ENCODE measurements around the gene ABCD2.
"Not testable (repeated sequence)": the region's sequence is repeated elsewhere in the genome, so short reads cannot be mapped to it uniquely, and the experiment has no call there.

ABCD2 gene

DNA sequence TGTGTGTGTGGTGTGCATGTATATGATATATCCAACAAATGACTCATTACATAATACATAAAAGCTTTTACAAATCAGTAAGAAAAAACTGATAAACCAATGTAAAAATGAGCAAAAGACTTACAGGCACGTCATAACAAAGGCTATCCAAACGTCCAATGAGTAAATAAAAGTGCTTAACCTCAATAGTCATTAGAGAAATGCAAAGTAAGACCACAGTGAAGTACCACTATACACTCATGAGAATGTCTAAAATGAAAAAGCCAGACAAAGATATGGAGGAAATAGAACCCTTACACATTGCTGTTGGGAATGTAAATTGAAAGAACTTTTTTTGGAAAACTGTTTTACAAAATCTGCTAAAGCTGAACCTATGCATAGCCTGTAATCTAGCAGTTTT lies 7.8 kb downstream of the ABCD2 start:
- DNase-seq: no peak

DNA sequence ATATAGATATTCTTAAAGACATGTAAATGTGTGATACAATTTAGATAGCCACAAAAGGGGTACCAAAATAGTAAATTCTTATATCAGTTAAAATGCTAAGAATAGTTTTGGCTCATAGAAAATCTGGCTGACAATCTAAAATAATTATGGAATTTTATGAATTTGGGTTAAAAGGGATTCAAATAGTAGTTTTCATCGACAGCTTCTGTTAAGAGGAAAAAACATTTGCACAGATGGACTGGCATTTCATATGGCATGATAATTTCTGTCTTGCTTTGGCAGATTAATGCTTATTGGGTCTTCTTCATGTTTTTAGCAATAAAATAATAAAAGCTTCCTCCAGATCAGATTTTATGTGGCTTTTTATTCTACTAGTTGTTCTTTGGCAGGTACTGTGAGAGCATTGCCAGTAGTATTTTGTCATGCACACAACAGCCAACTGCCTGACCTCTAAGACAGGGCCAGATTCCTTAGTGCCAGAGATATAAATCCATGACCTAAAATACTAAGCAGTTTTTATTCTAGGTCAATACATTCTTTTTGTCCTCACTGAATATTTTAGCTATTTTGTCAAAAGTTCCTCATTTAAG lies 9.1 kb downstream of the ABCD2 start:
- DNase-seq: no peak

DNA sequence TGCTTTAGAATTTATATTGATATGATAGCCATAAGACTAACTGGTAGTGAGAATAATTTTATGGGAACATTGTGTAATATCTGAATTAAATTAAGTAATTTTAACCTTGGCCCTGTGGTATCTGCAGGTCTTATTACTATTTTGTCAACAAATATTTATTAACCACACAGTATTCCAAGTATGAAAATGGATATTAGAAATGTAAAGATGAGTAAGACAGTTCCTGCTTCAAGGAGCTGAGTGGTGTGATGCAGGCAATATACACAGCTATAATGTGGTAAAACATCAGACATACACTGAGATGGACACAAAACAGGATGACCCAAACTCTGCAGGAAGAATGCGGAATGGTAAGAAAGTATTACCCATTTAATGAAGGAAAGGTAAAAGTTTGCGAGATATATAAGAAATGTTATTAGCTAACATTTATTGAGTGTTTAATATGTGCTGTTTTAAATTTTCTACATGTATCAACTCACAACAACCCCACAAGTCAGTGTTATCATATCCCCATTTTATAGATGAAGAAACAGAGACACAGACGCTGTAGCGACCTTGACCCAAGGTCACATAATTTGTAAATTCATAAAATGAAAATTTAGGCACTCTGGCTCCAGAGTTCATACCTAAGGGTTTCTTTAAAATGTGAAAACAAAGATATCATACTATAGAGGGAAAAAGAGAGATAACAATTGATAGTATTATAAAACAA lies 12.7 kb downstream of the ABCD2 start:
- no peak for DNase-seq

DNA sequence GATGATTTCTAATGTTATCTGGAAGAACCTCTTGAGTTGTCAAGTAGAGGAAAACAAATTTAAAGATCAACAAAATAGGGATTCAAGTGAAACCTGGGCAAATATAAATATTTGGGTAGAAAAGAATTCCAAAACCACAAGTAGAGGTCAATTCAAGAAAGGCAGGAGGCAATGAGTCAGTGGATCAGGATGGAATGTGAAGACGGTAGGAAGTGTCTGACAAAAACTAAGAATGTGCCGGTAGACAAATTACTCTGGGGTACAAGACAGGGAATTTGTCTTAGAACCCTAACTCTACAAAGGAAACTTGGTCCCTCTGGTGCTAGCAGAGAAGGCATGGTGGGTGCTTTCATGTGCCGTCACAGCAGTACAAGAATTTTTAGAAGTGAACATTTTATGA lies 13.6 kb downstream of the ABCD2 start:
- no peak for DNase-seq

DNA sequence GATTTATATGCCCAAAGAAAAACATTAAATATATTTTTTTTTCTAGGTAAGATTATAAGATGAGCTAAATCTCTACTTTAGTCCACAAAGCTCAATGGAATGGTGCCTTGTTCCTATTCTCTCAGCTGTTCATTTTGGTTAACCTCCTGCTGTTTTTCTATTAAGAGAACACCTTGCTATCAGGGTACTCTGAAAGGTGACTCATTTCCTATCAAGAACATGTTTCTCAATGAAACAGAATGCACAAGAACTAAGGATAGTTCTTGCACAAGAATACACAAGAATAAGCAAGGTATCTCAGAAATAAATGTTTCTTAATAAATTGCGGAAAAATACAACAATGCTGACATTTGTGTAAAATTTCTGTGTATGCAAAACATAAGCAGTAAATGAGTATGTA lies 14.1 kb downstream of the ABCD2 start:
- no peak for DNase-seq

DNA sequence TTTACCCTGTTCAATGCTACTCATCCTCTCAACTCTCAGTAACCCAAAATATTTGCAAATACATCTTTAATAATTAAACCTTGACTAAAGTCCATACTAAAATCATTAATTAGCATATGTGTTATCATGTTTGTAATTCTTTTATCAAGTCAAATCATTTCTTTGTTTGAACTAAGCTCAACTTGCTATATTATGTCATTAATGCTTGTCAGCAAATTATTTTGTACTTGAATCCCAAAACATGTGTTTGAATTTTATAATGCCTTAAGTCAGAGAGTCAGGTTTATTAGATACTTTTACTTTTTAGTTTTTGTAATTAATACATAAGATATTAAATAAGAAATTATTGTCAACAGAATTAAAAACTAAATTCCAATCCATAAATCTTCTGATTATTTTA lies 16.5 kb downstream of the ABCD2 start:
- DNase-seq: no peak

DNA sequence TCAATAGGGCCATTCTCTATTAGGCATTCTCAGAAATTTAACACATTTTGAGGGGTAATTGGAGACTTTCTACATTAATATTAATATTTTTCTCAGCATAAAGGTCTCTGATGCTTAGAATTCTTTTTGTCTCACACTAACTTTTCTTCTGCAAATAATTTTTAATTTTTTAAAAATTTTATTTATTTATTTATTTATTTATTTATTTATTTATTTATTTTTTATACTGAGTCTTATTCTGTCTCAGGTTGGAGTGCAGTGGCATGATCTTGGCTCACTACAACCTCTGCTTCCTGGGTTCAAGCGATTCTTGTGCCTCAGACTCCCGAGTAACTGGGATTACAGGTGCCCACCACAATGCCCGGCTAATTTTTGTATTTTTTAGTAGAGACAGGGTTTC lies 17.7 kb downstream of the ABCD2 start:
- DNase-seq: not testable (repeated sequence)

DNA sequence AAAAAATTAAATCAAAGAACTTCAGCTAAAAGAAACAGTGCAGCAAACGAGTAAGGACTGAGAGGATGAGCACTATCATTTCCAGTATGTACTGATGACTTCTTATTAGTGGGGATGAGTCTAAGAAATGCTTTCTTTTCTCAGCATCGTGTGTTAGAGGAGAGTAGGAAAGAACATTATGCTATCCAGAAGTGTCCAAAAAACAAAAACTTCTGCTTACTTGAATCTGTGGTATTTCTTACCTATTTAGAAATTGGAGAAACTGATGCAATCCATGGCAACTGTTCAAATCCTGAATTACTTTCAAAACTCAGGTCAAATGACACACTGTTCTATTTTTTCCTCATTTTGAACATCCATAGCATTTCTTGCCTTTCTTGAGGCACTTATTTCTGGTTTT lies 23.7 kb downstream of the ABCD2 start:
- no peak for DNase-seq

DNA sequence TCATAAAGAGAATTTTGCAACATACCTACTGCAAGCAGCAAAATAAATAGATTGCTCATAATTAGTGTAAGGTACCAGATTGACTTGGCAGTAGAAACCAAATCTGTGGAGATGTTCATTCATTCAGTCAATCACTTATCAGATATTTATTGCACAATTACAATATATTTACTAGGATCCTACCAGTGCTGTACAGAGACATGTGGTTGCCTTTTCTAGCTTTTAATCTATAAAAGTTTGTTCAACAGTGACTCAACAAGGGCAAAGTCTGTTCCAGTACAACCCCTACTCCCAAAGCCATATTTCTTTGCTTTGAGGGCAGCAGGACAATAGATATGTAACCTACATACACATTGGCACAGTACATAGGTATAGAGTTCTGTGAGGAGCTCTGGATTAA lies 27.3 kb downstream of the ABCD2 start:
- DNase-seq: no peak

DNA sequence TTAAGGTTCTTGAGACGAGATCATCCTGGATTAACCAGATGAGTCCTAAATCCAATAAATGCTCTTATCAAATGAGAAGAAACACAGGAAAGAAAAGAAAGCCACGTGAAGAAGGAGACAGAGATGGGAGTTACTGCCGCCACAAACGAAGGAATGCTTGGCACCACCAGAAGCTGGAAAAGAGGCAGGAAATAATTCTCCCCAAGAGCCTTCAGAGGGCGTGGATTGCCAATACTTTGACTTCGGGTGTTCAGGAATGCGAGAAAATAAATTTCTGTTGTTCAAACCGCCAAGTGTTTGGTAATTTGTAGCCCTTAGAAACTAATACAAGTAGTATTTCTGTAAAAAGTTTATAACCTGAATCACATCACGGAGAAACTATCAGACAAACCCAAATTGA lies 31.3 kb downstream of the ABCD2 start:
- DNase-seq: no peak

DNA sequence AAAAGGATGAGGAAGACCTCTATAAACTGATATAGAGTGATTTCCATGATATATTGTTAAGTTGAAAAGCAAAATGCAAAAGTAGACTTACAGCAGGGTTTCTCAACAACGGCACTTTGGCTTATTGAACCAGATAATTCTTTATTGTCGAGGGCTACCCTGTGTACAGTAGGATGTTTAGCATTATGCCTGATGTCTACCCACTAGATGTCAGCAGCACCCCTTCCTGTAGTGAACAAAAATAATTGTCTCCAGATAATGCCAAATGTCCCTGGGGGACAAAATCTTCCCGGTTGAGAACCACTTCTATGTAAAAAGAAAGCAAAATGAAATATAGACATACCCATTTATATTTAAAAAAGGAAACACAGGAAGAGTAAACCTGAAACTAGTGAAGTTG lies 32.4 kb downstream of the ABCD2 start:
- DNase-seq: peak; percentile 24

DNA sequence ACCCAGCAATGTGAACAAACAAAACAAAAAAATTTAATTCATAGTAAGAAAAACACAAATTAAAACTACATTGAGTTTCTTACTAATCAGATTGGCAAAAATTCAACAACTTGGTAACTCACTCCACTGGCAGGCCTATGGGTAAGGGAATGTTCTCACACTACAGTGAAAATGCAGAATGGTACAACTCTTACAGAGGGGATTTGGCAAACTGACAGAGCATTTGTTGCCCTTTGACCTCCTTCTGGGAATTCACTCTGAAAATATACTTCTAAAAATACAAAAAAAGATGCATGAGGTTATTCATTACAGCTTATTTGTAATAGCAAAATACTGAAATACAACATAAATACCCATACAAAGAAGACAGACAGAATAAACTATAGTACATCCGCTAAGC lies 32.8 kb downstream of the ABCD2 start:
- no peak for DNase-seq

DNA sequence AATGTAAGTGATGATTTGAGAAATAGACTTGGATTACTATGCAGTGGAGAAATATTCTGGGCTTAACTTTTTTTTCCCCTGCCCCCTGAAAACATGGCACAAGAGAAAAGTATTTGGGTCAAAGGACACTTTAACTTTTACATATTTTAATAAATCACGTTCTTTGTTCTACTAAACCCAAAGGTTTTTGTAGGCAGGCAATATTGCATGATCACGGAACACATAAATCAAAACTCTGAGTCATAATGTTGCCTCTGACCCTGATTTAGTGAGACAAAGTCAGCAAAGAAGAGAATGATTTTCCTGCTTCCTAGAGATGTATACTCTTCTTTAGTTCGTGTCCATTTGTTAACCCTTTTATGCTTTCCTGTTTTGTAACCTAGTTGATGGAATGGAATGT lies 38.0 kb downstream of the ABCD2 start:
- DNase-seq: no peak

DNA sequence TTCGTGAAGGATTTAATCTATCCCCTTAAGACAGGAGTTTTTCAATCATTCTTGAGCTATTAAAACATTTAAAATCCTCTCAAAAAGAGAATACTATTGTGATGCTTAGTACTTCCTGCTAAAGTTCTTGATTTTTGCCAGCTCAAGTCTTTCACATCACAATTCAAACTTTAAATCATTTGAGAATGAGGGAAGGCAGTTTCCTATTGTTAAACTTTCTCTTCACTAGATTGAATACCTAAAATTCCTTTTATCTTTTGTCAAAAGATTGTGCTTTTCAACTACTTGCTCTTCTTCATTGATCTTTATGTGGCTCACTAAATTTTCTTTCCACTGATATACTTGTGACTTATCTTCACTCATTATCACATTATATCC lies 44.1 kb downstream of the ABCD2 start:
- DNase-seq: no peak

DNA sequence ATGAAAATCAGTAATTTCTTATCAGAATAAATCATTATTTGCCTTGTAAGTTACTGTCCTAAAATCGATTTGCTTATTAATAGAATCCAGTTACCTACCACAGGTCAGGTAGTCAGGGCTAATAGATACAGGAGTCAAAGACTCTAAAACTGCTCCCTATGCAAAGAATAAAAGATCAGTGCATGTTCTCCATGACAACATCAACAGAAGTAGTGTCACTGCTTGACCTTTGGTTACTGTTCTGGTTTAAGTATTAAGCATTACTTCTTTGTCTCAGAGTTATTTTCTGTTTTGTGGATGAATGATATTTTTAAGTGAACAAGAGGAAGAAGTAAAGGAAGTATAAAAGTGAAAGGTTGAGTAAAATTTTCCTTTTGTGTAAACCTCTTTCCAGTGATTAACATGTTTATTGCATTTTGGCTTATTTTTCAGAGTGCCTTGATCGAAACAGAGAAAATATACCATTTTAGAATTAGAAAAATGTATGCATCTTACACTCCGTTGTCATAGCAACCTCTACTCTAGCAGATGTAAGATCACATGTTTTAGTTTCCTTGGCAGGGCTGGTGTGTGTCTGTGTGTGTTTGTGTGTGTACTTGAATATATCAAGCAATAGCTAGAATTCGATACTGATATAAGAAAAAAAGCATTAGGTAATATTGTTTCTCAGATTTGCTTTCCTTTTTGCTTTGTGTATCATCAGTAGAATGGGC lies 44.7 kb downstream of the ABCD2 start:
- no peak for DNase-seq

DNA sequence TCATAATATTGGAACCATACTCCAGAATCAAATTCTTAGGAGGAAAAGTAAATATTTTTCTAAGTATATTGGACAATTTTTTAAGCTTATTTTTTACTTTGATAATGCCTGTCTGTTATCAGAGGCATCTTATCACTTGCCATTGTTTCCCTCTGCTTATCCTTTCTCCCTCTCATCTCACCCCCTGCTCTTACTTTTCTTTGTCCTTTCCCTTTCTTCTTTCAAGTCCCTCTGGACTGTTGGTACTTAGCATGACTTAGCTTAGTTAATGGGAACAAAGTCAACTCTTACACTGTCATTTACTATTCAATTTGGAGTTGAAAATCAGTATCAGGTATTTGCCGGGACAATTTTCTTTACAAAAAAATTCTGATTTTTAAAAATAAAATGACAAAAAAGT lies 45.2 kb downstream of the ABCD2 start:
- DNase-seq: no peak

DNA sequence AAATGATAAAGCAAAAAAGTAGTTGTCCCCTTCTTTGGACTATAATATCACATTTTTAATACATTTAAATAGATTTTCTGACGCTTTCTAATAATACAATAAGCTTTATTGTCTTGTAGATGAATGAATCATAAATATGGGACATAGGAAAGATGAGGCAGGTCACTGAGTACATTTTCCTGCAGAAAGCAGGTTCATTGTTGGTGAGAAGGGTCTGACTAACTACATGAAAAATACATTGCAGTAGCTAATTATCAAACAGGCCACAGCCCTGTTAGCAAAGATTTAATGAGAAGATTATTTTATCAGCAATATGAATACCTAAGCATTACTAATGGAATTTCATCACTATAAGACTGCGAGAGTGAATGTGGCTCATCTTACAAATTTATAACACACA lies 45.6 kb downstream of the ABCD2 start:
- DNase-seq: no peak

DNA sequence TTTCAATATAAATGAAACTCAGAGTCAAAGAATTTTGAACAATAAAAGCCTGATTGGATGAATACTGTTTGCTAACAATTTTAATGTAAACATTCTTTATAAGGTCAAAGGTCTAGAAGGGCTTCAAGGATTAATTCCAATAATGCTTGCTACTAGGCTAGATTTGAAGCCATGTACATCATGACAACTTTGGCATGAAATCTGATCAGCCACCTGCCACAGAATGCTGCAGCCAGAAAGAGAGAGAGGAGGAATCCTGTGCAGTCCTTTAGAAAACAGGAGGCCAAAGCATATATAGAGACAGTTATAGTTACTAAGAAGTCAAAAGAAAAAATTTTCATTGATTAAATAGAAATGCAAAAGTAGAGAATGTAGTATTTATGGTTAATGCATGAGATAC lies 47.1 kb downstream of the ABCD2 start:
- no peak for DNase-seq

DNA sequence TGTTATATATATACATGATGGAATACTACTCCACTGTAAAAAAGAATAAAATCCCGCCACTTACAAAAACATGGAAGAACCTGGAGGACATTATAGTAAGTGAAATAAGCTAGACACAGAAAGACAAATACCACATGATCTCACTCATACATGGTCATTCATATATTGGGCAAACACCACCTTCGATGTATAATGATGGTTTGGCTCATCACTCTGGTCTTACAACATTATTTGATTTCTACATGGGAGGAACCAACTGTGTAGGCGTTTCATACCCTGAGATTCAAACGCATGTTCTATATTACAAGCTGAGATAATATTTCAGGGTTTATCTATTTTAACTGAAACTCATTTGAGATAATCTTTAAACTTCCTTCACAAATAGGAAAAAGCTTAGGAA lies 48.3 kb downstream of the ABCD2 start:
- DNase-seq: no peak

DNA sequence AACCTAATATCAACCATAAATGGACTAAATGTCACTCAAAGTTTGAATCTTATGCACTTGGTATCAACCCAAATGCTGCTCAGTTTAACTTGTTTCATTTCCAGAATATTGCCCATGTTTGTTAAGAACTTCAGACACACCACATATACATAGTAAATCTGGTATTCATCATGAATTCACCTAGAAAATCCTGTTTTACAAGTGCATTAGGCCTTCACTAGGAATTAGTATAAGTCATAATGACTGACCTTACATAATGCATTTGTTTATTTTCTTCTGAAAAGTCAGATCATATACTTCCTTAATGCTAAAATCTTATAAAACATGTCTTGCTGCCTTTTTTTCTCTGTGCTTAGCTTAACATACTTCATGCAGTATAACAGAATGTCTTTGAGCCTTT lies 66.1 kb downstream of the ABCD2 start:
- DNase-seq: no peak

DNA sequence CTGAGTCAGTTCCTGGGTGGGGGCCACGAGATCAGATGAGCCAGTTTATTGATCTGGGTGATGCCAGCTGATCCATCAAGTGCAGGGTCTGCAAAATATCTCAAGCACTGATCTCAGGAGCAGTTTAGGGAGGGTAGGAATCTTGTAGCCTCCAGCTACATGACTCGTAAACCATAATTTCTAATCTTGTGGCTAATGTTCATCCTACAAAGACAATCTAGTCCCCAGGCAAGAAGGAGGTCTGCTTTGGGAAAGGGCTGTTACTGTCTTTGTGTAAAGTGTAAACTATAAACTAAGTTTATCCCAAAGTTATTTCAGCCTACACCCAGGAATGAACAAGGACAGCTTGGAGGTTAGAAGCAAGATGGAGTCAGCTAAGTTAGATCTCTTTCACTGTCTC lies 75.4 kb downstream of the ABCD2 start:
- not testable (repeated sequence) for DNase-seq

DNA sequence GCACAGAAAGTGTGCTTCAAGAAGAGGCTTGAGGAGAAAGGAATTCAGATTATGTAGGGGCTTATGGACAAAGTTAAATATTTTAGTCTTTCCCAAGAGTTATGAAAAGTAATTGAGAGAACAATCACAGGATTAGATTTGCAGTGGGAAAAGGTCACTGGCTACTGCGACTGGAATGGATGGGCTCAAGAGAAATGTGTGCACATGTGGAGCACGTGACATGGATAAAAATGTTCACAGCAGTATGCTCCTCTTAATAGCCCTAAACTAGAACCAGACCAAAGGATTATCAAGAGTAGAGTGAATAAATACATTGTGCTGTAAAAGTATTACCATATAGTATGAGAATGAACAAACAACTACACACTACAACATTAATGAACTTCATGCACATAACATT lies 78.1 kb downstream of the ABCD2 start:
- no peak for DNase-seq

DNA sequence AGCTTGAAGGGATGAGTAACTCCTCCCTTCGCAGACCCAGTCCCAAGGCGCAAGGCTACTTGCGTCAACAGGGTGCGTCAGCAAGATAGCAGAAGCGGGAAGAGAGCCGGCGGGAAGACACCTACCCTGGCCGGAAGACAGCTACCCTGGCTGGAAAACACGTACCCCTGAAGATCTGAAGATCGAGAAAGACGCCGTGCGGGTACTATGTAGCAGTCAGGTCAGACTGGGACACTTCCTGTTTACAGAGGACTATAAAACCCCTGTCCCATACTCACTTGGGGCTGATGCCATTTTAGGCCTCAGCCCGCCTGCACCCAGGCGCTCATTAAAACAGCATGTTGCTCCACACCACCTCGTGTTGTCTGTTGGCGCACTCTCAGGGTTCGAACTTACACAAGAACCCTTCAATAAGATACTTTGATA lies 80.9 kb downstream of the ABCD2 start:
- DNase-seq: no peak

DNA sequence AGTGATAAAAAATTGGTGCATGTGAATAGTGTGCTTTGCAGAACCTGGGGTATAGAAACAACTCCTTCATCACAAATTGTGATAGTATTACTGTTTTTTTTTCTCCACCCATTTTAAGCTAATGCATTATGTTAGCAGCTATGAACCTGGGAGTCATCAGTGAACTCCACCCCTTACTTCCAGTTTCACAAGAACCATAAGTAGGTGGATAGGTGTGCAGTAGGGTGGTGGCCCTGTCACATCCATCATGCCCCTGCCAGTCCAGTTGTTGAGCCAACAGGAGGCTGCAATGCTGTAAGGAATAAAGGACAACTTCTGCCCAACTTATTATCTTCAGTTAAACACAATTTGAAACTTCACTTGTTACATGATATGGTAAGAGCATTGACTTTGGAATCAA lies 85.7 kb downstream of the ABCD2 start:
- no peak for DNase-seq

DNA sequence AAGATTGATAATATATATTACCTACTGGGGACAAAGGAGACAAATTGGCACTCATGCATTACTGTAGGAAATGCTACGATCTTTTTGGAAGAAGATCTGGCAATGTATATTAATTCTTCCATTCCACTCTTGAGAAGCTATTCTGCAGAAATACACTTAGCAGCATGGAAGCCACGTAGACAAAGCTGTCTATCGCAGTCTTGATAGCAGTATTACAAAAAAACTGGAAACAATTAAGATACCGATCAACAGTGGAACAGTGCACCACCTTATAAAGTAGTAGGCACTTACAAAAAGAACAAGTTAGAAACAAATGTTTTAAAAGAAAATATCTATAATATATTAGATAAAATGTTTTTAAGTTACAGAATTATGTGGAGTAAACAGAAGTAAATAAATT lies 87.2 kb downstream of the ABCD2 start:
- no peak for DNase-seq
